ENCODE data around the gene LHPP. TPM values are rescaled to one million over a fixed set of nuclear protein-coding genes. Genes with fewer than 3 reads are reported as not detected.

The LHPP gene
- total RNA-seq, 1 donor from 2014 or later = 4.1 TPM

GRCh38 chr10:124520558-124521428, 59.2 kb downstream of the LHPP start:
- no peak for DNase-seq (ENCODE audit: low read depth in 2 of 2)

- DNase-seq (ENCODE audit: low read depth in 2 of 2) = no peak
Measured at GRCh38 chr10:124521429-124521871, 59.8 kb downstream of the LHPP start.

- no peak for DNase-seq (ENCODE audit: low read depth in 2 of 2)
Measured at GRCh38 chr10:124522131-124522932, 60.7 kb downstream of the LHPP start.

GRCh38 chr10:124522933-124523871, 61.6 kb downstream of the LHPP start:
- DNase-seq (ENCODE audit: low read depth in 2 of 2) = peak in 1 of 2 donors; percentile 37

- no peak for DNase-seq (ENCODE audit: low read depth in 2 of 2)
Measured at GRCh38 chr10:124523901-124524300, 62.3 kb downstream of the LHPP start.

- no peak for DNase-seq (ENCODE audit: low read depth in 2 of 2)
Measured at GRCh38 chr10:124524991-124525653, 63.5 kb downstream of the LHPP start.

- DNase-seq (ENCODE audit: low read depth in 2 of 2) = no peak
Measured at GRCh38 chr10:124525751-124526600, 64.4 kb downstream of the LHPP start.

GRCh38 chr10:124526621-124527267, 65.1 kb downstream of the LHPP start:
- DNase-seq (ENCODE audit: low read depth in 2 of 2) = no peak

- no peak for DNase-seq (ENCODE audit: low read depth in 2 of 2)
Measured at GRCh38 chr10:124527874-124528395, 66.3 kb downstream of the LHPP start.

- DNase-seq (ENCODE audit: low read depth in 2 of 2) = no peak
Measured at GRCh38 chr10:124529661-124530214, 68.1 kb downstream of the LHPP start.

GRCh38 chr10:124530215-124530665, 68.6 kb downstream of the LHPP start:
- DNase-seq (ENCODE audit: low read depth in 2 of 2) = peak; percentile 38 to 74

GRCh38 chr10:124530816-124531215, 69.2 kb downstream of the LHPP start:
- no peak for DNase-seq (ENCODE audit: low read depth in 2 of 2)

- DNase-seq (ENCODE audit: low read depth in 2 of 2) = no peak
Measured at GRCh38 chr10:124532106-124532641, 70.6 kb downstream of the LHPP start.

- no peak for DNase-seq (ENCODE audit: low read depth in 2 of 2)
Measured at GRCh38 chr10:124532788-124533187, 71.2 kb downstream of the LHPP start.

- no peak for DNase-seq (ENCODE audit: low read depth in 2 of 2)
Measured at GRCh38 chr10:124533266-124533665, 71.6 kb downstream of the LHPP start.

GRCh38 chr10:124534231-124534798, 72.7 kb downstream of the LHPP start:
- DNase-seq (ENCODE audit: low read depth in 2 of 2) = peak; percentile 14 to 26

- DNase-seq (ENCODE audit: low read depth in 2 of 2) = no peak
Measured at GRCh38 chr10:124534826-124535601, 73.4 kb downstream of the LHPP start.
